Mesenchymal stem cell (in vitro differentiated cells and primary cell): ENCODE measurements around the gene TSPAN13. TPM values are rescaled to one million over a fixed set of nuclear protein-coding genes. Genes with fewer than 3 reads are reported as not detected.

ENCODE experiments used
- DNase-seq: peaks from one replicate; pipeline ENCODE4 v3.0.0-alpha.2; 2013
- H2AFZ ChIP-seq: one replicate; pipeline ENCODE4 v1.6.1; 2013; ENCODE audit warnings: low read depth, mild to moderate bottlenecking, control low read depth, inconsistent platforms, low read length, moderate library complexity
- H2AK5ac ChIP-seq: 2 replicates; pipeline ENCODE4 v1.6.1; 2013; ENCODE audit warnings: low read length, moderate library complexity, mild to moderate bottlenecking, inconsistent platforms; ENCODE audit not compliant: severe bottlenecking
- H2BK120ac ChIP-seq: one replicate; pipeline ENCODE4 v1.6.1; 2013; ENCODE audit warnings: low read depth, mild to moderate bottlenecking, inconsistent platforms, low read length, moderate library complexity
- H2BK12ac ChIP-seq, 2 experiments: one replicate each; pipeline ENCODE4 v1.6.1; 2013; ENCODE audit warnings: inconsistent platforms in 2 of 2, low read length in 2 of 2, mild to moderate bottlenecking in 2 of 2, moderate library complexity in 2 of 2, control low read depth in 1 of 2
- H2BK15ac ChIP-seq: one replicate; pipeline ENCODE4 v1.6.1; 2013; ENCODE audit warnings: mild to moderate bottlenecking, low read depth, inconsistent platforms; ENCODE audit not compliant: poor library complexity, severe bottlenecking
- H2BK5ac ChIP-seq: 2 replicates; pipeline ENCODE4 v1.6.1; 2013; ENCODE audit warnings: low read depth, mild to moderate bottlenecking, low read length, control low read depth, inconsistent platforms; ENCODE audit not compliant: poor library complexity, severe bottlenecking
- H3K14ac ChIP-seq, 2 experiments: one replicate each; pipeline ENCODE4 v1.6.1; 2013; ENCODE audit warnings: inconsistent platforms in 2 of 2, low read length in 2 of 2, control low read depth in 1 of 2, mild to moderate bottlenecking in 1 of 2, moderate library complexity in 1 of 2
- H3K18ac ChIP-seq, 2 experiments: one replicate each; pipeline ENCODE4 v1.6.1; 2013; ENCODE audit warnings: inconsistent platforms in 2 of 2, low read length in 2 of 2, control low read depth in 1 of 2, low read depth in 1 of 2, mild to moderate bottlenecking in 1 of 2
- H3K23ac ChIP-seq, 2 experiments: one replicate each; pipeline ENCODE4 v1.6.1; 2013; ENCODE audit warnings: inconsistent platforms in 2 of 2, low read length in 2 of 2, mild to moderate bottlenecking in 2 of 2, moderate library complexity in 2 of 2, control low read depth in 1 of 2
- H3K27ac ChIP-seq: 2 replicates; pipeline ENCODE4 v1.5.1; 2013; ENCODE audit warnings: mild to moderate bottlenecking, moderate library complexity, low read length, control low read depth, inconsistent platforms; ENCODE audit not compliant: poor library complexity, severe bottlenecking
- H3K27me3 ChIP-seq, 2 experiments: 2 replicates each; pipeline versions ENCODE4 v1.6.1 to v1.7.0; 2013; ENCODE audit warnings: low read length in 2 of 2, mild to moderate bottlenecking in 2 of 2, moderate library complexity in 2 of 2, control low read depth in 1 of 2, inconsistent platforms in 1 of 2; ENCODE audit not compliant: control insufficient read depth in 1 of 2, insufficient read depth in 1 of 2
- H3K36me3 ChIP-seq, 2 experiments: 2 replicates each; pipeline versions ENCODE4 v1.6.1 to v1.7.0; 2013; ENCODE audit warnings: low read length in 2 of 2, control low read depth in 1 of 2, inconsistent platforms in 1 of 2, low read depth in 1 of 2, mild to moderate bottlenecking in 1 of 2; ENCODE audit not compliant: insufficient read depth in 2 of 2, control insufficient read depth in 1 of 2
- H3K4ac ChIP-seq, 2 experiments: one replicate each; pipeline ENCODE4 v1.6.1; 2013; ENCODE audit warnings: inconsistent platforms in 2 of 2, low read length in 2 of 2, mild to moderate bottlenecking in 2 of 2, moderate library complexity in 2 of 2, control low read depth in 1 of 2, low read depth in 1 of 2
- H3K4me1 ChIP-seq: 2 replicates; pipeline ENCODE4 v1.6.1; 2013; ENCODE audit warnings: low read depth, low read length, control low read depth; ENCODE audit not compliant: control insufficient read depth, insufficient read depth
- H3K4me2 ChIP-seq: 2 replicates; pipeline ENCODE4 v1.6.1; 2013; ENCODE audit warnings: low read length, mild to moderate bottlenecking, inconsistent platforms; ENCODE audit not compliant: poor library complexity, severe bottlenecking
- H3K4me3 ChIP-seq, 2 experiments: 2 replicates each; pipeline versions ENCODE4 v1.5.1 to v1.7.0; 2013; ENCODE audit warnings: low read length in 2 of 2, mild to moderate bottlenecking in 2 of 2, control low read depth in 1 of 2, low read depth in 1 of 2; ENCODE audit not compliant: insufficient read depth in 1 of 2
- H3K79me1 ChIP-seq: replicated peaks from 2 replicates; pipeline ENCODE4 v1.6.1; 2013; ENCODE audit warnings: mild to moderate bottlenecking, control low read depth, low read length, inconsistent platforms; ENCODE audit not compliant: poor library complexity, severe bottlenecking
- H3K9ac ChIP-seq: 2 replicates; pipeline ENCODE4 v1.7.0; 2013; ENCODE audit warnings: mild to moderate bottlenecking, low read length, moderate library complexity
- H3K9me3 ChIP-seq: 2 replicates; pipeline ENCODE4 v1.7.0; 2013; ENCODE audit warnings: mild to moderate bottlenecking, low read length; ENCODE audit not compliant: control insufficient read depth
- H4K8ac ChIP-seq: one replicate; pipeline ENCODE4 v1.6.1; 2013; ENCODE audit warnings: inconsistent platforms, mild to moderate bottlenecking, low read length, moderate library complexity
- H4K91ac ChIP-seq: one replicate; pipeline ENCODE4 v1.6.1; 2013; ENCODE audit warnings: mild to moderate bottlenecking, low read length, inconsistent platforms
- WGBS: methylation state at CpG from one replicate; pipeline ENCODE4 v1.1.7; 2013; ENCODE audit warnings: mixed read lengths; 5-methylcytosine and 5-hydroxymethylcytosine counted together
- polyA plus RNA-seq, 2 experiments: library from polyadenylated mRNA; stranded (reverse); fragments of 200-250 nt; gene quantifications; one replicate each; pipeline ENCODE4 v1.2.3, GENCODE V29; 2013

The TSPAN13 gene
- 13.0 TPM for polyA plus RNA-seq (2013, experiment 1 of 2)
- polyA plus RNA-seq (2013, experiment 2 of 2) = 13.7 TPM

- Histone ChIP-seq H3K79me1 (no peaks in the 10 kb centered on the region), H3K36me3 (no peaks in the 10 kb centered on the region), H2AK5ac (no peak within 1 kb of the TSS), H3K18ac (peak within 1 kb of the TSS; percentile 75 to 84), H4K91ac (peak within 1 kb of the TSS; percentile 43), H2AFZ (peak within 1 kb of the TSS; percentile 95), H3K4ac (no peak within 1 kb of the TSS), H2BK15ac (peak within 1 kb of the TSS; percentile 93), H2BK5ac (no peak within 1 kb of the TSS), H3K27ac (no peak within 1 kb of the TSS), H2BK120ac (peak within 1 kb of the TSS; percentile 42), H4K8ac (peak within 1 kb of the TSS; percentile 74), H3K9ac (peak within 1 kb of the TSS; percentile 66), H3K4me2 (peak within 1 kb of the TSS; percentile 98), H2BK12ac (peak within 1 kb of the TSS; percentile 45 to 60), H3K4me3 (peak within 1 kb of the TSS; percentile 78 to 88), H3K4me1 (peaks cover 2% of the 10 kb centered on the region), H3K23ac (peak within 1 kb of the TSS in 1 of 2 experiments; percentile 68), H3K14ac (peak within 1 kb of the TSS in 1 of 2 experiments; percentile 86), H3K27me3 (peaks cover 0 to 4% of the 10 kb centered on the region in 2 experiments), H3K9me3 (no peaks in the 10 kb centered on the region)
- 4% methylated on average over 48 of the region's 48 CpGs for WGBS
- peak; percentile 77 for DNase-seq
Measured at GRCh38 chr7:16753102-16753931, at the start of gene TSPAN13. Gene TSPAN13 (plus strand): TSS chr7:16753755. CDS start chr7:16753968, 213 bp downstream.

GRCh38 chr7:16708511-16708910 is 45.0 kb upstream of the TSPAN13 start:
- no peak overlapping the region for H3K4me3 ChIP-seq
- no peak overlapping the region for H3K18ac ChIP-seq
- H2BK15ac ChIP-seq = no peak overlapping the region
- H2BK120ac ChIP-seq = no peak overlapping the region
- no peak overlapping the region for H2AFZ ChIP-seq
- H3K79me1 ChIP-seq = no peaks in the 10 kb centered on the region
- no peak overlapping the region for H2BK5ac ChIP-seq
- H3K36me3 ChIP-seq = peaks cover 5 to 37% of the 10 kb centered on the region in 2 experiments
- H3K4ac ChIP-seq = no peak overlapping the region
- no peak overlapping the region for H2AK5ac ChIP-seq
- no peak overlapping the region for H4K8ac ChIP-seq
- H3K27ac ChIP-seq = peak overlapping the region; percentile 4
- H3K14ac ChIP-seq = no peak overlapping the region
- H3K9ac ChIP-seq = peak overlapping the region; percentile 56
- peaks cover 6% of the 10 kb centered on the region for H3K4me1 ChIP-seq
- H3K27me3 ChIP-seq = no peaks in the 10 kb centered on the region
- no peak overlapping the region for H3K4me2 ChIP-seq
- no peak overlapping the region for H2BK12ac ChIP-seq
- H4K91ac ChIP-seq = no peak overlapping the region
- peak; percentile 24 for DNase-seq
- 78% methylated on average over 4 of the region's 4 CpGs for WGBS
- no peak overlapping the region for H3K23ac ChIP-seq
- no peaks in the 10 kb centered on the region for H3K9me3 ChIP-seq

GRCh38 chr7:16708980-16709379 is 44.6 kb upstream of the TSPAN13 start:
- Histone ChIP-seq H3K23ac (no peak overlapping the region), H3K4me1 (peaks cover 6% of the 10 kb centered on the region), H3K79me1 (no peaks in the 10 kb centered on the region), H3K4me2 (no peak overlapping the region), H2BK120ac (no peak overlapping the region), H2BK12ac (no peak overlapping the region), H3K4me3 (no peak overlapping the region), H3K4ac (no peak overlapping the region), H4K91ac (no peak overlapping the region), H3K9ac (peak overlapping the region; percentile 56), H2AFZ (no peak overlapping the region), H3K36me3 (peaks cover 5 to 32% of the 10 kb centered on the region in 2 experiments), H4K8ac (no peak overlapping the region), H3K14ac (no peak overlapping the region), H2BK15ac (no peak overlapping the region), H3K27ac (peak overlapping the region; percentile 62), H2BK5ac (no peak overlapping the region), H3K18ac (no peak overlapping the region), H2AK5ac (no peak overlapping the region), H3K9me3 (no peaks in the 10 kb centered on the region), H3K27me3 (no peaks in the 10 kb centered on the region)
- peak; percentile 91 for DNase-seq
- 19% methylated on average over 2 of the region's 3 CpGs for WGBS

- no peak for DNase-seq
- Histone ChIP-seq H4K91ac (no peak overlapping the region), H3K4me1 (peaks cover 6% of the 10 kb centered on the region), H3K23ac (no peak overlapping the region), H2BK15ac (no peak overlapping the region), H3K18ac (no peak overlapping the region), H3K27me3 (no peaks in the 10 kb centered on the region), H3K9me3 (no peaks in the 10 kb centered on the region), H2AK5ac (no peak overlapping the region), H3K4ac (no peak overlapping the region), H3K14ac (no peak overlapping the region), H2BK12ac (no peak overlapping the region), H3K4me2 (no peak overlapping the region), H2BK120ac (no peak overlapping the region), H3K27ac (no peak overlapping the region), H2BK5ac (no peak overlapping the region), H3K4me3 (no peak overlapping the region), H2AFZ (no peak overlapping the region), H4K8ac (no peak overlapping the region), H3K36me3 (peaks cover 0 to 20% of the 10 kb centered on the region in 2 experiments), H3K9ac (no peak overlapping the region), H3K79me1 (no peaks in the 10 kb centered on the region)
- WGBS = no CpG with 5 or more reads among the region's 4 CpGs
Measured at GRCh38 chr7:16710651-16711050, 42.9 kb upstream of the TSPAN13 start.
